Spinal cord (tissue), 10 donors: ENCODE data around the gene PIGC. TPM values are rescaled to one million over a fixed set of nuclear protein-coding genes. Genes with fewer than 3 reads are reported as not detected.

Experiments
- DNase-seq, 6 donors: peaks; one replicate each; pipeline versions ENCODE4 v3.0.0 to v3.0.0-alpha.2; 2013 to 2015; ENCODE audit warnings: low spot score in 6 of 6, low read depth in 4 of 6
- H3K27ac ChIP-seq: one replicate; pipeline ENCODE4 v1.5.1; 2013; ENCODE audit warnings: low read depth, low read length, control low read depth
- H3K27me3 ChIP-seq: one replicate; pipeline ENCODE4 v1.6.1; 2013; ENCODE audit warnings: low read length; ENCODE audit not compliant: control insufficient read depth, insufficient read depth
- H3K36me3 ChIP-seq: one replicate; pipeline ENCODE4 v1.6.1; 2013; ENCODE audit warnings: low read length; ENCODE audit not compliant: control insufficient read depth, insufficient read depth
- H3K4me1 ChIP-seq: one replicate; pipeline ENCODE4 v1.6.1; 2013; ENCODE audit warnings: low read length; ENCODE audit not compliant: control insufficient read depth, insufficient read depth
- H3K4me3 ChIP-seq: one replicate; pipeline ENCODE4 v1.5.1; 2013; ENCODE audit warnings: low read depth, low read length, control low read depth
- H3K9me3 ChIP-seq: one replicate; pipeline ENCODE4 v1.6.1; 2013; ENCODE audit warnings: low read length; ENCODE audit not compliant: control insufficient read depth, insufficient read depth
- WGBS: methylation state at CpG from one replicate; pipeline ENCODE4 v1.1.5; 2013; ENCODE audit warnings: missing lambda C conversion rate; ENCODE audit not compliant: insufficient coverage; 5-methylcytosine and 5-hydroxymethylcytosine counted together
- polyA plus RNA-seq, 2 donors: library from polyadenylated mRNA; unstranded; fragments of 120-200 nt; gene quantifications; one replicate each; pipeline ENCODE4 v1.2.1, GENCODE V29; 2013; ENCODE audit not compliant: insufficient read length in 2 of 2
- total RNA-seq, 2 donors: library from RNA; depleted of rRNA in 1 of 2; stranded (reverse); fragments of 120-200 nt in 1 of 2; fragments of >200 nt in 1 of 2; gene quantifications; one replicate each; pipeline versions ENCODE4 v1.2.3 to v1.2.4, GENCODE V29; 2013 to 2014
- donor health status: healthy.

PIGC gene
- total and polyA plus RNA-seq, 4 donors: 32.8 to 43.6 (median 37.1) TPM

- no peaks in the 10 kb centered on the region for H3K4me1 ChIP-seq
- no peak overlapping the region for H3K4me3 ChIP-seq
- H3K9me3 ChIP-seq: no peaks in the 10 kb centered on the region
- DNase-seq: no peak
- no peaks in the 10 kb centered on the region for H3K27me3 ChIP-seq
- 100% methylated on average over 1 of the region's 2 CpGs for WGBS
- H3K27ac ChIP-seq: no peak overlapping the region
- no peaks in the 10 kb centered on the region for H3K36me3 ChIP-seq
Measured at GRCh38 chr1:172470149-172470548, 26.3 kb upstream of the PIGC start.

DNA sequence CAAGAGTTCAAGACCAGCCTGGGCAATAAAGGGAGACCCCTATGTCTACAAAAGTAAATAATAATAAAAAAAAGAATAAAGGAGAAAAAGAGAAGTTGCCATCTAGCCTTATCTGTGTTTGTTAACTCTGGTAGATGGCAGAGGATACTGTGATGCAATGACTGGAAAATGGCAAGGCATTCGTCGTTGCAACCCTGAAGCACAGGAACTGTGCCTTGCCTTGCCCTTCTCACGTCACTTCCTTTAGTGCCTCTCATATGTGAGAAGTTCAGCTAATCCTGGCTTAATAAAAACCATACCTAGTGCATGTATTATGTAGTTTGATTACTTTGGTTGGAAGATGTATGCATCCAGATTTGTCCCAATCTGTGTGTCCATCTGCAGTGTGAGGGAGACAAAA, 25.8 kb upstream of the PIGC start:
- Histone ChIP-seq H3K4me1 (no peaks in the 10 kb centered on the region), H3K9me3 (no peaks in the 10 kb centered on the region), H3K27ac (no peak overlapping the region), H3K36me3 (no peaks in the 10 kb centered on the region), H3K27me3 (no peaks in the 10 kb centered on the region), H3K4me3 (no peak overlapping the region)
- 100% methylated on average over 2 of the region's 3 CpGs for WGBS
- DNase-seq: no peak

- H3K27ac ChIP-seq: no peak overlapping the region
- 90% methylated on average over 5 of the region's 5 CpGs for WGBS
- no peak for DNase-seq
- H3K4me3 ChIP-seq: no peak overlapping the region
- no peaks in the 10 kb centered on the region for H3K36me3 ChIP-seq
- no peaks in the 10 kb centered on the region for H3K27me3 ChIP-seq
- no peaks in the 10 kb centered on the region for H3K4me1 ChIP-seq
- no peaks in the 10 kb centered on the region for H3K9me3 ChIP-seq
Measured at GRCh38 chr1:172468296-172468695, 24.4 kb upstream of the PIGC start.

DNA sequence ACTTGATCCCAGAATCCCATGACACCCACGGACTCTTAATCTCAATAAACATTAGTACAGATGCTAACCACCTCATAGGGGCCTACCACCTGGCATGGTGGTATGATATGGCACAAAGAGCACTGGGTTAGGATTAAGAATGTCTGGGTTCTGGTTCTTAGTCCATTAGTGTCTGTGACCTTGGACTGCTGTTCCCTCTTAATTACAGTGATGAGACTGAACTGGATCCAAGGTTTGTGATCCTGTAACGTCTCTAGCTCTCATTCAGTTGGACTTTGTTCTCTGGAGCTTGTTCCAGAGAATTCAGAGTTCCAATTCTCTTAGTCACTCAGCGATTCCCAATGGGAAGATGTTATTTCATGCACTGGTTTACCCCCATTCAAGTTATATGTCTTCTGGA, 23.6 kb upstream of the PIGC start:
- WGBS: no CpG with 5 or more reads among the region's 3 CpGs

DNA sequence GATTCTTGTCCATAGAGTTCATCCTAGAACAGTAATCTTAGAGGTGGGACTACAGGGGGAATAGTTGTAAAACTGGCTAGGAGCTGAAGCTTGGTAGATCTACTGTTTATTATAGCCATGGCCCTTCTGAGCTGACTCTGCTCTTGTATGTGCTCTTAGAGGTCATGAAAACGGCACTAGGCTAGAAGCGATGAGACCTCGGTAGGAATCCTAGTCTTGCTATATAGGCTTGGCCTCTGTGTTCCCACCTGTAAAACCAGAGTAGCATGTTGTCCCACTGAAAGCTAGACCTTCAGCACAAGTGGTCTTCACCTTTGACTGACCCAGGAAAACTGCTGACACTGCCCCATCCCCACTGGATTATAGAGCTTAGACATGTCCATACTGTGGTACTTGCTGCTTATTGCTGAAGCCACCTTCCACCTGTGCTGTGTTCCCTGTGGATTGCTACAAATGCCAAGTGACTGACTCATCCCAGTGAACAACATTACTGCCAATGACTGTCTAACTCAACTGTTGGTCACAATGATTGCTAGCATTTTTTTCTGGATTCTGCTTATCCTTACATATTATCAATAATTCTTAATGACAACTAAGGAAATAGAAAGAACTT, 23.0 kb upstream of the PIGC start:
- DNase-seq: no peak
- no peaks in the 10 kb centered on the region for H3K36me3 ChIP-seq
- no peak overlapping the region for H3K27ac ChIP-seq
- WGBS: 100% methylated on average over 3 of the region's 3 CpGs
- no peaks in the 10 kb centered on the region for H3K27me3 ChIP-seq
- H3K9me3 ChIP-seq: no peaks in the 10 kb centered on the region
- H3K4me1 ChIP-seq: no peaks in the 10 kb centered on the region
- H3K4me3 ChIP-seq: no peak overlapping the region

More for the DNA sequence above, 23.6 kb upstream of the PIGC start:
- no peaks in the 10 kb centered on the region for H3K4me1 ChIP-seq
- H3K27ac ChIP-seq: no peak overlapping the region
- DNase-seq: no peak
- no peak overlapping the region for H3K4me3 ChIP-seq
- no peaks in the 10 kb centered on the region for H3K27me3 ChIP-seq
- no peaks in the 10 kb centered on the region for H3K9me3 ChIP-seq
- no peaks in the 10 kb centered on the region for H3K36me3 ChIP-seq

DNA sequence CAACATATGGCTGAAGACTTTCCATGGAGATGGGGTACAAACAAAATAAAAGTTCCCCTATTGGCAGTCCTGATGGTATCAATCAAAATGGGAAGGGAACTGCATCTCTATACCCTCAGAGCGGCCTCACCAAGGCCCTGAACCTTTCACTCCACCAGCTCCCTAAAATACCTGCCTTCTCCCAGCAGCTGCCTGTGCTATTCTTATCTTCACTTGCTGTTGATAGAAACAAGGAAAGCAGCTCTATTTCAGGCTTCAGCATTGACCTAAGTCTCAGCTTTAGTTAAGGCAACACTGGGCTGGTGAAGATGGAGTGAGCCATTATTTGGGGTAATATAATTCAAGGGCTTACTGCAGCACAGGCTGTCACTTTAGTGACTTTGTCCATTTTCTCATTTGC, 21.7 kb upstream of the PIGC start:
- no CpG with 5 or more reads among the region's 1 CpG for WGBS
- Histone ChIP-seq H3K4me1 (no peaks in the 10 kb centered on the region), H3K27ac (no peak overlapping the region), H3K36me3 (no peaks in the 10 kb centered on the region), H3K9me3 (no peaks in the 10 kb centered on the region), H3K27me3 (no peaks in the 10 kb centered on the region), H3K4me3 (no peak overlapping the region)
- DNase-seq: no peak

GRCh38 chr1:172460887-172461315, 17.0 kb upstream of the PIGC start:
- WGBS: no CpG with 5 or more reads among the region's 1 CpG
- peak overlapping the region; percentile 10 for H3K27ac ChIP-seq
- peak in 2 of 6 donors; percentile 17 to 45 for DNase-seq

DNA sequence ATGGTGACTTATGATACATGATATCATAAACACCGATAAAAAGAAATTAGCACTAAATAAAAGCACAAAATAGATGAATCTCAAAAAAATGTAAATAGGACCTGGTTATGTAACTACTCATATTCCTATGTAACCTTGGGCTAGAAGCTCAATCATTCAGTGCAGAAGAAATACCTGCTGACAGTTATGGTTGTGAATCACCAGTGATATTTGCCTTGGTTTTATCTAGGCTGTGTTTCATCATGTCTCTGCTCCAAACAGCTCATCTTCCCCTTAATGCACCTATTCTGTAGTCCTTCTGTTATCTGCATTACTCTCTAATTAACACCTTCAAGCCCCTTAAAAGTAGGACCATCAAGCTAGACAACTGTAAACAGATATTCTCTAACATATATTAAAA, 16.3 kb upstream of the PIGC start:
- Histone ChIP-seq H3K9me3 (no peaks in the 10 kb centered on the region), H3K4me1 (no peaks in the 10 kb centered on the region), H3K27ac (no peak overlapping the region), H3K27me3 (no peaks in the 10 kb centered on the region), H3K36me3 (no peaks in the 10 kb centered on the region), H3K4me3 (no peak overlapping the region)
- DNase-seq: no peak
- no CpG with 5 or more reads among the region's 1 CpG for WGBS

More at GRCh38 chr1:172460887-172461315, 17.0 kb upstream of the PIGC start:
- Histone ChIP-seq H3K36me3 (no peaks in the 10 kb centered on the region), H3K27me3 (no peaks in the 10 kb centered on the region), H3K4me3 (no peak overlapping the region), H3K9me3 (no peaks in the 10 kb centered on the region), H3K4me1 (no peaks in the 10 kb centered on the region)

GRCh38 chr1:172457479-172458130, 13.7 kb upstream of the PIGC start:
- H3K4me1 ChIP-seq: no peaks in the 10 kb centered on the region
- H3K4me3 ChIP-seq: no peak overlapping the region
- no peaks in the 10 kb centered on the region for H3K9me3 ChIP-seq
- 100% methylated on average over 1 of the region's 1 CpG for WGBS
- no peak overlapping the region for H3K27ac ChIP-seq
- no peaks in the 10 kb centered on the region for H3K27me3 ChIP-seq
- no peak for DNase-seq
- H3K36me3 ChIP-seq: no peaks in the 10 kb centered on the region

DNA sequence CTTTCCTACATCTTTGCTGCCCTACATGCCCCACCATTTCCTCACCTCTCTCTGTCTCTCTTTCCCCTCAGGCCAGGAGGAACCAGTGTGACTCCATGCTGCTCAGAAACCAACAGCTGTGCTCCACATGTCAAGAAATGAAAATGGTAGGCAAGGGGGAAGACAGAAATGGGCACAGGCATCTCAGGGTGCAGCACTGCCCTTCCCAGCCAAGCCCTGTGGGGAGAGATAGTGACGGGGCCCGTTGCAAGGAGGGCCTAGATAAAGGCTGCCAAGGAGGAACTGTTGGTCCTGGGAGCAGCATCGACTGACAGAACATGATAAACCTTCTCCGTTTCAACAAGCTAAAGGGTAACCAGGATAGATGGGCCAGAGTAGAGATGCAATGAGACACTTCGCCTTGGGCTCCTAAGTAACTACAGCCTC, 12.5 kb upstream of the PIGC start:
- Histone ChIP-seq H3K4me3 (no peak overlapping the region), H3K4me1 (no peaks in the 10 kb centered on the region), H3K9me3 (no peaks in the 10 kb centered on the region), H3K27ac (no peak overlapping the region), H3K27me3 (no peaks in the 10 kb centered on the region), H3K36me3 (no peaks in the 10 kb centered on the region)
- no peak for DNase-seq
- WGBS: 88% methylated on average over 3 of the region's 5 CpGs
